Stomach (tissue), 9 donors: ENCODE data around the gene KEL. TPM values are rescaled to one million over a fixed set of nuclear protein-coding genes. Genes with fewer than 3 reads are reported as not detected.

Experiments used
- DNase-seq, 2 donors: peaks; one replicate each; pipeline versions ENCODE4 v3.0.0 to v3.0.0-alpha.2; 2013 to 2019
- H3K27ac ChIP-seq, 5 donors: fragments of 200-600 bp in 4 of 5; sonication (generic) in 4 of 5; one replicate each; pipeline ENCODE4 v1.5.1; 2013 to 2019; ENCODE audit warnings: mild to moderate bottlenecking in 1 of 5, moderate library complexity in 1 of 5
- H3K27me3 ChIP-seq, 3 donors: fragments of 200-600 bp; sonication (generic); one replicate each; pipeline ENCODE4 v1.5.1; 2017 to 2019; ENCODE audit warnings: mixed run types in 1 of 3
- H3K36me3 ChIP-seq, 4 donors: fragments of 200-600 bp; sonication (generic); 1 replicate in 3 of 4; 2 replicates in 1 of 4; pipeline ENCODE4 v1.5.1; 2016 to 2019
- H3K4me1 ChIP-seq, 4 donors: fragments of 200-600 bp; sonication (generic); one replicate each; pipeline ENCODE4 v1.5.1; 2016 to 2019
- H3K4me3 ChIP-seq, 4 donors: fragments of 200-600 bp; sonication (generic) in 3 of 4; one replicate each; pipeline ENCODE4 v1.5.1; 2016 to 2019; ENCODE audit warnings: mild to moderate bottlenecking in 1 of 4
- H3K9me3 ChIP-seq, 4 donors: fragments of 200-600 bp; sonication (generic); one replicate each; pipeline ENCODE4 v1.5.1; 2016 to 2019
- CTCF ChIP-seq, 7 experiments: fragments of 450-650 bp in 4 of 7; fragments of 200-600 bp in 3 of 7; sonication (generic) in 3 of 7; IDR thresholded peaks; one replicate each; pipeline ENCODE4 v1.5.1; 2016 to 2019; ENCODE audit warnings: antibody characterized with exemption in 7 of 7, control low read depth in 2 of 7, mild to moderate bottlenecking in 1 of 7
- EP300 ChIP-seq: sonication (generic); formaldehyde crosslinking; IDR thresholded peaks from one replicate; pipeline ENCODE4 v1.6.1; 2017; ENCODE audit warnings: antibody characterized with exemption
- POLR2A ChIP-seq, 4 donors: fragments of 450-650 bp; IDR thresholded peaks; one replicate each; pipeline ENCODE4 v1.6.1; 2016; ENCODE audit warnings: antibody characterized with exemption in 4 of 4, control low read depth in 2 of 4, mild to moderate bottlenecking in 1 of 4, moderate library complexity in 1 of 4
- POLR2AphosphoS5 ChIP-seq, 3 donors: sonication (generic); formaldehyde crosslinking; IDR thresholded peaks; one replicate each; pipeline ENCODE4 v1.6.1; 2016; ENCODE audit warnings: antibody characterized with exemption in 3 of 3
- WGBS, 5 donors: extraction: QIAGEN DNeasy Blood & Tissue Kit in 3 of 5; methylation state at CpG; one replicate each; pipeline versions ENCODE4 v1.1.5 to v1.1.7; 2013 to 2018; 5-methylcytosine and 5-hydroxymethylcytosine counted together
- intact Hi-C: fragments of 100-400 bp; cut with DNase I; formaldehyde crosslinking; loops from one replicate; pipeline ENCODE4 v1.15.1; 2023; ENCODE audit warnings: low total_unique reads
- polyA plus RNA-seq, 3 donors: library from polyadenylated mRNA; stranded (reverse); fragments of 200-250 nt; gene quantifications; one replicate each; pipeline ENCODE4 v1.2.3, GENCODE V29; 2013
- total RNA-seq, 5 donors: library from RNA; depleted of rRNA; stranded (reverse); fragments of >200 nt; gene quantifications; one replicate each; pipeline versions ENCODE4 v1.1.0 to v1.2.3, GENCODE V29; 2014 to 2016
- donor health status: healthy with polysubstance abuse.
- donor health status: Bipolar disorder and iron deficiency.
- donor health status: healthy.

The KEL gene
- total and polyA plus RNA-seq, 8 donors, result 0.85 to 1.5 TPM; not detected in 6

GRCh38 chr7:142938611-142939010 lies 23.6 kb downstream of the KEL start:
- no peak for DNase-seq
- Histone ChIP-seq H3K36me3 (no peaks in the 10 kb centered on the region), H3K9me3 (no peaks in the 10 kb centered on the region), H3K4me3 (no peak overlapping the region), H3K4me1 (no peaks in the 10 kb centered on the region), H3K27me3 (no peaks in the 10 kb centered on the region), H3K27ac (no peak overlapping the region)
- no peak for TF ChIP-seq POLR2A (IDR thresholded peaks at IDR 0.05)
- no peak for TF ChIP-seq EP300
- no peak for TF ChIP-seq CTCF (IDR thresholded peaks at IDR 0.05)
- TF ChIP-seq POLR2AphosphoS5 (IDR thresholded peaks at IDR 0.05), result no peak
- intact Hi-C loops, result no loop called here
- 85 to 97% (median 94%) methylated on average over 4 of the region's 4 CpGs for WGBS, 5 donors

- intact Hi-C loops, result no loop called here
- no peaks in the 10 kb centered on the region for H3K9me3 ChIP-seq
- H3K4me1 ChIP-seq, result no peaks in the 10 kb centered on the region
- H3K4me3 ChIP-seq, result no peak overlapping the region
- WGBS, 5 donors, result 74 to 86% (median 84%) methylated on average over 10 to 12 of the region's 12 CpGs
- H3K36me3 ChIP-seq, result no peaks in the 10 kb centered on the region
- TF ChIP-seq CTCF (IDR thresholded peaks at IDR 0.05) (no peak), EP300 (no peak), POLR2A (IDR thresholded peaks at IDR 0.05) (no peak), POLR2AphosphoS5 (IDR thresholded peaks at IDR 0.05) (no peak)
- no peak overlapping the region for H3K27ac ChIP-seq
- H3K27me3 ChIP-seq, result no peaks in the 10 kb centered on the region
- DNase-seq, result no peak
These were observed 26.1 kb downstream of the KEL start for GRCh38 chr7:142935941-142936565.

DNA sequence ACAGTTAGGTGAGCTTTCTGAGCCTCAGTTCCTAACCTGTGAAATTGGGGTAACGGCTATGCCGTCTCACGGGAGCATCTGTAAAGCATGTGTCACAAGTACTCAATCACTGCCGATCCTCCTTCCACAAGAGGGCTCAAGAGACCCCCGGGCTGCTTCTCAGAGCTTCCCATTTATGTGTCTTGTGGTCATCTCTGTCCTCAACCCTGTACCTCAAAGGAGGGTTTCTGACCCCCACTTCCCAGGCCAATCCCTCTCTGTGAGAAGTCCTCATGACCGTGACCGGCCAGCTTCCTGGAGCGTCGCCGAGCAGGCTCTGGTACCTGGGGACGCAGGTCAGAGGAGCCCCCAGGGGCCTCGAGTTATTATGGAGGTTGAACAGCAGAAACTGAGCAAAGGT lies 28.1 kb downstream of the KEL start:
- intact Hi-C loops, result no loop called here

GRCh38 chr7:142933624-142934023 lies 28.5 kb downstream of the KEL start, which contains the start of gene TRPV5:
TSS of gene TRPV5 (minus strand) at chr7:142933746. CDS start at chr7:142933459, 287 bp downstream.
- WGBS, 5 donors, result 69 to 89% (median 77%) methylated on average over 4 of the region's 4 CpGs
- no peak within 1 kb of the TSS for H3K4me3 ChIP-seq
- intact Hi-C loops, result no loop called here
- H3K4me1 ChIP-seq, result no peaks in the 10 kb centered on the region
- no peak for TF ChIP-seq POLR2AphosphoS5 (IDR thresholded peaks at IDR 0.05)
- no peak for TF ChIP-seq EP300
- TF ChIP-seq POLR2A (IDR thresholded peaks at IDR 0.05), result no peak
- TF ChIP-seq CTCF (IDR thresholded peaks at IDR 0.05), result no peak
- no peaks in the 10 kb centered on the region for H3K9me3 ChIP-seq
- no peak for DNase-seq
- no peak within 1 kb of the TSS for H3K27ac ChIP-seq
- H3K36me3 ChIP-seq, result no peaks in the 10 kb centered on the region
- no peaks in the 10 kb centered on the region for H3K27me3 ChIP-seq

More for the DNA sequence above, 28.1 kb downstream of the KEL start:
- no peaks in the 10 kb centered on the region for H3K4me1 ChIP-seq
- H3K36me3 ChIP-seq, result no peaks in the 10 kb centered on the region
- WGBS, 5 donors, result 76 to 89% (median 85%) methylated on average over 12 of the region's 12 CpGs
- no peak for TF ChIP-seq CTCF (IDR thresholded peaks at IDR 0.05)
- TF ChIP-seq EP300, result no peak
- no peak for TF ChIP-seq POLR2A (IDR thresholded peaks at IDR 0.05)
- no peak for TF ChIP-seq POLR2AphosphoS5 (IDR thresholded peaks at IDR 0.05)
- DNase-seq, result no peak
- H3K27me3 ChIP-seq, result no peaks in the 10 kb centered on the region
- no peak overlapping the region for H3K4me3 ChIP-seq
- H3K27ac ChIP-seq, result no peak overlapping the region
- no peaks in the 10 kb centered on the region for H3K9me3 ChIP-seq
